Stromal cell of bone marrow (primary cell): Measurements from ENCODE around the gene FIBP.
"Not testable (repeated sequence)": the region's sequence is repeated elsewhere in the genome, so short reads cannot be mapped to it uniquely, and the experiment has no call there.

Source experiments
- DNase-seq: peaks from one replicate; pipeline ENCODE4 v3.0.0-alpha.2; 2012; ENCODE audit warnings: low read depth

Gene FIBP

GRCh38 chr11:65859095-65859811 lies 29.0 kb downstream of the FIBP start:
- peak; percentile 96 for DNase-seq

GRCh38 chr11:65858681-65859087 lies 29.6 kb downstream of the FIBP start:
- no peak for DNase-seq

- DNase-seq, result peak; percentile 97
Observed at GRCh38 chr11:65857853-65858680, 30.2 kb downstream of the FIBP start, which contains the start of gene CFL1. TSS of gene CFL1 (minus strand) at chr11:65858180. CDS start at chr11:65858099, 81 bp downstream.

- DNase-seq, result no peak
Observed at GRCh38 chr11:65857500-65857852, 30.8 kb downstream of the FIBP start.

GRCh38 chr11:65856689-65857499 lies 31.4 kb downstream of the FIBP start:
- DNase-seq, result no peak

- DNase-seq, result no peak
Observed at GRCh38 chr11:65855927-65856363, 32.3 kb downstream of the FIBP start.

- DNase-seq, result no peak
Observed at GRCh38 chr11:65854852-65855837, 33.1 kb downstream of the FIBP start.

GRCh38 chr11:65854161-65854592 lies 34.1 kb downstream of the FIBP start:
- DNase-seq, result no peak

- no peak for DNase-seq
Observed at GRCh38 chr11:65853246-65853979, 34.9 kb downstream of the FIBP start.

GRCh38 chr11:65852508-65853245 lies 35.6 kb downstream of the FIBP start:
- DNase-seq, result no peak

- no peak for DNase-seq
Observed at GRCh38 chr11:65851811-65852507, 36.3 kb downstream of the FIBP start.

- no peak for DNase-seq
Observed at GRCh38 chr11:65851083-65851579, 37.1 kb downstream of the FIBP start.

- DNase-seq, result no peak
Observed at GRCh38 chr11:65850217-65851082, 37.8 kb downstream of the FIBP start.

GRCh38 chr11:65849771-65850216 lies 38.5 kb downstream of the FIBP start:
- DNase-seq, result no peak

GRCh38 chr11:65849366-65849765 lies 38.9 kb downstream of the FIBP start:
- no peak for DNase-seq

GRCh38 chr11:65848693-65849092 lies 39.6 kb downstream of the FIBP start:
- DNase-seq, result not testable (repeated sequence)

- DNase-seq, result no peak
Observed at GRCh38 chr11:65847746-65848145, 40.5 kb downstream of the FIBP start.
